Left lung (tissue), 10 donors: ENCODE data around the gene ZNF667. TPM values are rescaled to one million over a fixed set of nuclear protein-coding genes. Genes with fewer than 3 reads are reported as not detected.

ENCODE experiments used
- ATAC-seq: fragments of 200-7000 bp; cut with Tn5 transposase; one replicate; pipeline ENCODE4 v1.9.1; 2020; ENCODE audit warnings: moderate library complexity
- DNase-seq, 4 donors: peaks; one replicate each; pipeline ENCODE4 v3.0.0-alpha.2; 2013 to 2020
- H3K27ac ChIP-seq, 2 donors: fragments of 200-600 bp; sonication (generic) in 1 of 2; one replicate each; pipeline versions ENCODE4 v1.5.0 to v1.8.0; 2020 to 2021
- H3K27me3 ChIP-seq, 2 donors: fragments of 200-600 bp; sonication (generic) in 1 of 2; one replicate each; pipeline versions ENCODE4 v1.5.0 to v1.8.0; 2020 to 2021
- H3K36me3 ChIP-seq, 2 donors: fragments of 200-600 bp; sonication (generic) in 1 of 2; one replicate each; pipeline versions ENCODE4 v1.5.0 to v1.8.0; 2020 to 2021
- H3K4me1 ChIP-seq, 2 donors: fragments of 200-600 bp; one replicate each; pipeline ENCODE4 v1.8.0; 2021
- H3K4me3 ChIP-seq, 2 donors: fragments of 200-600 bp; sonication (generic) in 1 of 2; one replicate each; pipeline versions ENCODE4 v1.5.0 to v1.8.0; 2020 to 2021; ENCODE audit warnings: mild to moderate bottlenecking in 1 of 2
- H3K9me3 ChIP-seq, 2 donors: fragments of 200-600 bp; sonication (generic) in 1 of 2; one replicate each; pipeline versions ENCODE4 v1.5.0 to v1.8.0; 2020 to 2021
- CTCF ChIP-seq, 2 donors: fragments of 200-600 bp; sonication (generic) in 1 of 2; IDR thresholded peaks; one replicate each; pipeline versions ENCODE4 v1.5.0 to v1.8.0; 2021; ENCODE audit warnings: antibody characterized with exemption in 2 of 2
- intact Hi-C, 2 donors: fragments of 100-400 bp; cut with DNase I; formaldehyde crosslinking; loops; one replicate each; pipeline versions ENCODE4 v1.11.2 to v1.14.2; 2022
- polyA plus RNA-seq, 6 donors: library from polyadenylated mRNA; unstranded; fragments of 120-200 nt; gene quantifications; one replicate each; pipeline ENCODE4 v1.2.1, GENCODE V29; 2013; ENCODE audit not compliant: insufficient read length in 6 of 6
- total RNA-seq, 2 donors: library from RNA; stranded (reverse); fragmentation: NEBNext Ultra II Directional; extraction: Animal tissue kit (Norgen Biotek cat#: 25700); gene quantifications; one replicate each; pipeline ENCODE4 v1.2.1, GENCODE V29; 2021
- donor health status: DM: no; HTN: yes; CAD: no.
- donor health status: DM: no; HTN: no; CAD: no.

ZNF667 gene
- total and polyA plus RNA-seq, 8 donors, result 2.7 to 21.5 (median 18.0) TPM

- Histone ChIP-seq H3K27me3 (no peaks in the 10 kb centered on the region), H3K36me3 (peaks cover 0 to 40% of the 10 kb centered on the region in 2 donors), H3K4me3 (peak within 1 kb of the TSS; percentile 55 to 63), H3K4me1 (peaks cover 5 to 12% of the 10 kb centered on the region in 2 donors), H3K9me3 (peaks cover 0 to 74% of the 10 kb centered on the region in 2 donors), H3K27ac (peak within 1 kb of the TSS; percentile 87 to 88)
- intact Hi-C loops, result no loop called here
- DNase-seq (peak; percentile 94 to 98 (median 96)), ATAC-seq (peak; percentile 100)
- TF ChIP-seq CTCF (IDR thresholded peaks at IDR 0.05), result peak; percentile 54 to 72
These were observed 83.8 kb downstream of the ZNF667 start, which contains the start of gene ZNF582 for GRCh38 chr19:56393119-56394012. ZNF582 (minus strand) TSS chr19:56393534; CDS start chr19:56391752, 1,782 bp downstream.

Other genes starting within 250 kb of the ZNF667 start
- not detected for gene EDDM13, start 204.6 kb downstream of the ZNF667 start, total RNA-seq
- 10 to 100 TPM in 1 of 6 donors, 1 to 10 TPM in 5; 4.1 to 10.1 (median 6.2) TPM for gene EDDM13, start 204.6 kb downstream of the ZNF667 start, polyA plus RNA-seq
- gene ZSCAN5A, start 162.5 kb downstream of the ZNF667 start, total RNA-seq, result 10 to 100 TPM in 1 of 2 donors, 1 to 10 TPM in 1; 6.8 to 16.7 TPM
- 10 to 100 TPM; 14.5 to 21.8 (median 17.2) TPM for gene ZSCAN5A, start 162.5 kb downstream of the ZNF667 start, polyA plus RNA-seq
- 1 to 10 TPM; 2.9 to 4.3 TPM for gene ZNF582, start 83.8 kb downstream of the ZNF667 start, total RNA-seq
- gene ZNF582, start 83.8 kb downstream of the ZNF667 start, polyA plus RNA-seq, result 10 to 100 TPM in 2 of 6 donors, 1 to 10 TPM in 4; 8.4 to 13.1 (median 9.4) TPM
- 1 to 10 TPM; 4.8 to 6.1 TPM for gene ZNF583, start 73.0 kb downstream of the ZNF667 start, total RNA-seq
- gene ZNF583, start 73.0 kb downstream of the ZNF667 start, polyA plus RNA-seq, result 10 to 100 TPM in 5 of 6 donors, 1 to 10 TPM in 1; 9.5 to 13.8 (median 12.5) TPM
- 1 to 10 TPM; 2.8 to 7.2 TPM for gene ZNF471, start 30.5 kb upstream of the ZNF667 start, total RNA-seq
- 10 to 100 TPM; 31.1 to 47.6 (median 37.1) TPM for gene ZNF471, start 30.5 kb upstream of the ZNF667 start, polyA plus RNA-seq
- 1 to 10 TPM; 6.3 to 7.0 TPM for gene ZFP28, start 61.6 kb upstream of the ZNF667 start, total RNA-seq
- 10 to 100 TPM; 14.6 to 17.1 (median 15.1) TPM for gene ZFP28, start 61.6 kb upstream of the ZNF667 start, polyA plus RNA-seq
- gene ZNF470, start 90.1 kb upstream of the ZNF667 start, total RNA-seq, result 1 to 10 TPM; 4.2 to 5.8 TPM
- gene ZNF470, start 90.1 kb upstream of the ZNF667 start, polyA plus RNA-seq, result 1 to 10 TPM; 7.9 to 8.8 (median 8.5) TPM
- gene ZNF71, start 118.0 kb upstream of the ZNF667 start, total RNA-seq, result 1 to 10 TPM; 5.6 to 6.4 TPM
- gene ZNF71, start 118.0 kb upstream of the ZNF667 start, polyA plus RNA-seq, result 10 to 100 TPM in 2 of 6 donors, 1 to 10 TPM in 4; 7.8 to 10.7 (median 8.8) TPM
- gene SMIM17, start 165.8 kb upstream of the ZNF667 start, total RNA-seq, result not detected
- gene SMIM17, start 165.8 kb upstream of the ZNF667 start, polyA plus RNA-seq, result 1 to 10 TPM; 3.0 to 3.8 (median 3.4) TPM
- gene ZNF835, start 194.4 kb upstream of the ZNF667 start, total RNA-seq, result 1 to 10 TPM; 2.3 to 3.0 TPM
- gene ZNF835, start 194.4 kb upstream of the ZNF667 start, polyA plus RNA-seq, result 1 to 10 TPM; 3.1 to 4.9 (median 4.2) TPM